GM18867 (cell line): ENCODE measurements around the gene TPP2.

Experiments used
- ATAC-seq: cut with Tn5 transposase; IDR thresholded peaks from one replicate; pipeline ENCODE4 v1.9.1; 2021; ENCODE audit warnings: mild to moderate bottlenecking, moderate library complexity; ENCODE audit not compliant: unreplicated experiment

TPP2 gene

GRCh38 chr13:102651892-102652291 is 55.1 kb downstream of the TPP2 start:
- ATAC-seq, result no peak

- no peak for ATAC-seq
Observed at GRCh38 chr13:102654756-102655155, 58.0 kb downstream of the TPP2 start.

GRCh38 chr13:102657630-102658029 is 60.8 kb downstream of the TPP2 start:
- no peak for ATAC-seq

- no peak for ATAC-seq
Observed at GRCh38 chr13:102658660-102659059, 61.9 kb downstream of the TPP2 start.

- no peak for ATAC-seq
Observed at GRCh38 chr13:102659168-102659713, 62.5 kb downstream of the TPP2 start.

GRCh38 chr13:102667023-102667422 is 70.2 kb downstream of the TPP2 start:
- ATAC-seq, result no peak

- no peak for ATAC-seq
Observed at GRCh38 chr13:102667911-102668310, 71.1 kb downstream of the TPP2 start.

GRCh38 chr13:102670130-102670529 is 73.3 kb downstream of the TPP2 start:
- no peak for ATAC-seq

- no peak for ATAC-seq
Observed at GRCh38 chr13:102675115-102675514, 78.3 kb downstream of the TPP2 start.

- ATAC-seq, result no peak
Observed at GRCh38 chr13:102677122-102677521, 80.3 kb downstream of the TPP2 start.

- no peak for ATAC-seq
Observed at GRCh38 chr13:102678339-102679107, 81.7 kb downstream of the TPP2 start.

- no peak for ATAC-seq
Observed at GRCh38 chr13:102679449-102680132, 82.8 kb downstream of the TPP2 start.

GRCh38 chr13:102680133-102680717 is 83.4 kb downstream of the TPP2 start:
- ATAC-seq, result no peak

GRCh38 chr13:102680842-102681740 is 84.3 kb downstream of the TPP2 start:
- peak; percentile 44 for ATAC-seq

GRCh38 chr13:102682211-102682610 is 85.4 kb downstream of the TPP2 start:
- no peak for ATAC-seq

- no peak for ATAC-seq
Observed at GRCh38 chr13:102682727-102683126, 85.9 kb downstream of the TPP2 start.

- ATAC-seq, result no peak
Observed at GRCh38 chr13:102683637-102684036, 86.9 kb downstream of the TPP2 start.

- no peak for ATAC-seq
Observed at GRCh38 chr13:102686024-102686423, 89.2 kb downstream of the TPP2 start.

- no peak for ATAC-seq
Observed at GRCh38 chr13:102687520-102687919, 90.7 kb downstream of the TPP2 start.

GRCh38 chr13:102688306-102688973 is 91.7 kb downstream of the TPP2 start:
- ATAC-seq, result no peak
